ENCODE results near the gene PLD4. TPM values are rescaled to one million over a fixed set of nuclear protein-coding genes. Genes with fewer than 3 reads are reported as not detected.

The PLD4 gene
- total RNA-seq, 4 donors from 2014 or later: 0.16 TPM; not detected in 3

- WGBS: 34% methylated on average over 3 of the region's 3 CpGs
- no peaks in the 10 kb centered on the region for H3K36me3 ChIP-seq
- DNase-seq (ENCODE audit: low spot score in 2 of 2): no peak
Measured at GRCh38 chr14:104919993-104920315, 4.7 kb upstream of the PLD4 start.

DNA sequence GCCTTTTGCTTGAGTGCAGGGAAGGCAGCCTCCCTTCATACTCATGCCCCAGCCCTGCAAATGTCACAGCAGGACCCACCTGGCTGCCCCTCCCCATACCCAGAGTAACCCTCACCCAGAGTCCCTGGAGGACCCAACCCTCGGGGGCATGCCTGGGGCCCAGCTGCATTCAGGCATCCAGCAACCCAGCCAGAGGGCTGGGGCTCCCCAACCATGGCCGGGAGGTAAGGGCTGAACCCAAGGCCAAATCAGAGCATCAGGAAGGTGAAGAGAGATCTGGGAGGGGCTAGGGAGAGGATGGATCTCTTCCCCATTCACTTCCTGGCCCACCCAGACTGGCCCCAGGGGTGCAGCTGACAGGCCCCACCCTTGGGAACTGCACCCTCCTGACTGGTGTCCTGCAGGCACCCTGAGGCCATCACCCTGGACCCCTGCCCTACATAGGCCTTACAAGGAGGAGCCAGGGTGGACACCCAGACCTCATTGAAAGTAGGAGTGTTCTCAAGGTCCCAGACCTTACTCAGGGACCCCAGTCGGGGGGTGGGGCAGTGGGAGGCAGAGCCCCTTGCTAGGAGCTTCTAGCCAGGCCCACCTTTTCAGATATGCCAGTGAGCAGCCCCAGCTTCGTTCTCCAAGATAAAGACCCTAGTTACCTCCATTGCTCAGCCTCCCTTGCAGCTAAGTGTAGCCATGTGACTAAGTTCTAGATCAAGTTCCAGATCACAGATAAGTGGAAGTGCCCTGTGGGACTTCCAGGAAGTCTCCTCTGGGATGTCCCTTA is 849 bp upstream of the PLD4 start:
- Histone ChIP-seq H3K36me3 (no peaks in the 10 kb centered on the region), H3K9me3 (no peaks in the 10 kb centered on the region), H3K27ac (no peak overlapping the region), H3K4me1 (no peaks in the 10 kb centered on the region), H3K27me3 (no peaks in the 10 kb centered on the region), H3K4me3 (no peak overlapping the region)
- WGBS: 78% methylated on average over 3 of the region's 4 CpGs
- TF ChIP-seq EP300 (IDR thresholded peaks at IDR 0.05): no peak
- no peak for DNase-seq (ENCODE audit: low spot score in 2 of 2)

More at GRCh38 chr14:104919993-104920315, 4.7 kb upstream of the PLD4 start:
- TF ChIP-seq CTCF (IDR thresholded peaks at IDR 0.05): no peak
- TF ChIP-seq POLR2AphosphoS5 (IDR thresholded peaks at IDR 0.05): no peak
- no peak for TF ChIP-seq EP300 (IDR thresholded peaks at IDR 0.05)
- no peak for TF ChIP-seq POLR2A (IDR thresholded peaks at IDR 0.05)
- H3K4me1 ChIP-seq: no peaks in the 10 kb centered on the region
- H3K9me3 ChIP-seq: no peaks in the 10 kb centered on the region
- H3K27ac ChIP-seq: no peak overlapping the region
- H3K27me3 ChIP-seq: no peaks in the 10 kb centered on the region
- H3K4me3 ChIP-seq: no peak overlapping the region

DNA sequence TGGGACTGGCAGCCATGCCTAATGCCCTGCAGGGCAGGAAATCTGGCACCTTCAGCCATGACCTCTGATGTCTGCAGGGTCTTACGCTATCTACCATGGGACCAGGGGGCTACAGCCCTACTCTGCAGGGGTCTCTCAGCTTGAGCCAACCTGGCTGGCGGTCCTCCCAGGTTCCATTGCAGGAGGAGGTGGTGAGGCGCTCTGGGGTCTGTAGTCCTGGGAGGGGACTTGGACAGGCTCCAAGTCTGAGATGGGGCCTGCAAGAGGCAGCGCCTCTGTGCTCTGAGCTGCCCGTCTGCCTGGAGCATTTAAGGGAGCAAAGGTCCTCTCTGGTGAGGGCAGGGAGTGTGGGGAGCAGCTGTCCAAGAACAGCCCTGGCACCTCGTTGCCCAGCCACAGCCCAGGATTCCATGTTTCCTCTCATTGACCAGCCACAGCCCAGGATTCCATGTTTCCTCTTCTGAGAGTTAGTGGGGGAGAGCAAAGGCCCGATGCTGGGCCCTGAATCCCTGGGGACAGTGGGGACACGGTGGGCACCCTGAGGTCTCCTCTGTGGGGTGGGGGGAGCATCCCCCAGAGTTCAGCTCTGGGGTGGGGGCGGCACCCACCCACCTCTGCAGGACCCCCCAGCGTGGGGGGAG is 655 bp downstream of the PLD4 start:
- TF ChIP-seq POLR2A (IDR thresholded peaks at IDR 0.05) (no peak), POLR2AphosphoS5 (IDR thresholded peaks at IDR 0.05) (no peak), EP300 (IDR thresholded peaks at IDR 0.05) (no peak), CTCF (IDR thresholded peaks at IDR 0.05) (no peak)
- WGBS: 80% methylated on average over 1 of the region's 10 CpGs
- no peak overlapping the region for H3K4me3 ChIP-seq
- H3K27ac ChIP-seq: no peak overlapping the region
- no peaks in the 10 kb centered on the region for H3K27me3 ChIP-seq
- DNase-seq (ENCODE audit: low spot score in 2 of 2): no peak
- no peaks in the 10 kb centered on the region for H3K36me3 ChIP-seq
- no peaks in the 10 kb centered on the region for H3K4me1 ChIP-seq
- no peaks in the 10 kb centered on the region for H3K9me3 ChIP-seq

DNA sequence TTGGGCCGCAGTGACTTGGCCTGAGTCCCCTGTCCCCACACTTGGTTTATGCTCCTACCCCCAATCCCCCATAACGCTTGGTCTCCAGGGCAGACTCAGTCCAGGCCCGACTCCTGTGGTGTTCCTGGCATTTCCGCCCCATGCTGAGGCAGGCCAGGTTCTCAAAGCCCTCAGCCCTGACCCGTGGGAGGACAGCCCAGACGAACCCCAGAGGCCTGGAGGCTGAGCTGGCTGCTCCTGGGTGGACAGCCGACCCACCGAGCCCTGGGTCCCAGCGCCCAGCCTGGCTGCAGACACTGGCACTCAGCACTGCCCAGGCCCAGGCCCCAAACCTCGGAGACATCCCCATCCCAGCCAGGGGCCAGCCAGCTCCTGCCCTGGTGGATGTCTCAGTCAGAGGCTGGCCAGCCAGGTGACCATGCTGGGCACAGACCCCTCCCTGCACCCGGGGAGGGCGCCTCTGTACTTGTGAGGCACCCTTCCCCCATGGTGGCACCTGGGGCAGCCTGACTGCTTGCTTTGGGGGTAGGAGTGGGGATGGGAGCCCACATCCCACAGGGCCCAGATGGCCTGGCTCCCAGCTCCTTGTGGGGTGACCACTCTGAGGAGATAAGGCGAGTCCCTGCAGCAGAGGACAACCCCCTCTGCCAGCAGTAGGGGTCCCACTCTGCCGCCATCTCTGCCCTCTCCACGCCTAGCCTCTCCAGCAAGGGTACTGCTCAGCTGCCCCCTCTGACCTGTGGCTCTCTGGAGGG is 1.4 kb downstream of the PLD4 start:
- Histone ChIP-seq H3K9me3 (no peaks in the 10 kb centered on the region), H3K36me3 (no peaks in the 10 kb centered on the region), H3K4me1 (no peaks in the 10 kb centered on the region), H3K27me3 (no peaks in the 10 kb centered on the region), H3K27ac (no peak overlapping the region), H3K4me3 (no peak overlapping the region)
- TF ChIP-seq EP300 (IDR thresholded peaks at IDR 0.05) (no peak), POLR2A (IDR thresholded peaks at IDR 0.05) (no peak), POLR2AphosphoS5 (IDR thresholded peaks at IDR 0.05) (no peak), CTCF (IDR thresholded peaks at IDR 0.05) (no peak)
- DNase-seq (ENCODE audit: low spot score in 2 of 2): no peak
- WGBS: 70% methylated on average over 2 of the region's 15 CpGs

- Histone ChIP-seq H3K36me3 (no peaks in the 10 kb centered on the region), H3K4me3 (no peak overlapping the region), H3K9me3 (no peaks in the 10 kb centered on the region), H3K4me1 (no peaks in the 10 kb centered on the region), H3K27ac (no peak overlapping the region), H3K27me3 (no peaks in the 10 kb centered on the region)
- DNase-seq (ENCODE audit: low spot score in 2 of 2): no peak
- TF ChIP-seq EP300 (IDR thresholded peaks at IDR 0.05) (no peak), POLR2AphosphoS5 (IDR thresholded peaks at IDR 0.05) (no peak), POLR2A (IDR thresholded peaks at IDR 0.05) (no peak), CTCF (IDR thresholded peaks at IDR 0.05) (no peak)
- 83% methylated on average over 5 of the region's 21 CpGs for WGBS
Measured at GRCh38 chr14:104926619-104927431, 2.1 kb downstream of the PLD4 start.

All from suprapubic skin (tissue), 4 donors.